Peyer's patch (tissue), 4 donors: ENCODE measurements around the gene GEN1. TPM values are rescaled to one million over a fixed set of nuclear protein-coding genes. Genes with fewer than 3 reads are reported as not detected.

Experiments used
- DNase-seq, 3 donors: peaks; one replicate each; pipeline ENCODE4 v3.0.0-alpha.2; 2017 to 2019
- H3K27ac ChIP-seq, 4 donors: fragments of 200-600 bp; sonication (generic); one replicate each; pipeline ENCODE4 v1.5.1; 2016 to 2019
- H3K27me3 ChIP-seq, 2 donors: fragments of 200-600 bp; sonication (generic); one replicate each; pipeline ENCODE4 v1.5.1; 2019
- H3K36me3 ChIP-seq, 3 donors: fragments of 200-600 bp; sonication (generic); one replicate each; pipeline ENCODE4 v1.5.1; 2016 to 2019
- H3K4me1 ChIP-seq, 4 donors: fragments of 200-600 bp; sonication (generic); one replicate each; pipeline ENCODE4 v1.5.1; 2016 to 2019
- H3K4me3 ChIP-seq, 4 donors: fragments of 200-600 bp; sonication (generic); 1 replicate in 3 of 4; 2 replicates in 1 of 4; pipeline ENCODE4 v1.5.1; 2016 to 2019; ENCODE audit warnings: mild to moderate bottlenecking in 1 of 4
- H3K9me3 ChIP-seq, 4 donors: fragments of 200-600 bp; sonication (generic); one replicate each; pipeline ENCODE4 v1.5.1; 2016 to 2019; ENCODE audit warnings: mild to moderate bottlenecking in 1 of 4
- CTCF ChIP-seq, 6 experiments: fragments of 450-650 bp in 4 of 6; fragments of 200-600 bp in 2 of 6; sonication (generic) in 1 of 6; IDR thresholded peaks; one replicate each; pipeline ENCODE4 v1.5.1; 2017 to 2019; ENCODE audit warnings: antibody characterized with exemption in 6 of 6, mild to moderate bottlenecking in 3 of 6, moderate library complexity in 1 of 6
- POLR2A ChIP-seq, 2 donors: fragments of 450-650 bp; IDR thresholded peaks; one replicate each; pipeline ENCODE4 v1.5.1; 2017; ENCODE audit warnings: antibody characterized with exemption in 2 of 2, mild to moderate bottlenecking in 2 of 2, moderate library complexity in 2 of 2
- total RNA-seq, 4 donors: library from RNA; depleted of rRNA; stranded (reverse); fragments of >200 nt; gene quantifications; one replicate each; pipeline ENCODE4 v1.1.0, GENCODE V29; 2016

GEN1 gene
- total RNA-seq, result 10 to 100 TPM; 16.8 to 40.2 (median 22.2) TPM

DNA sequence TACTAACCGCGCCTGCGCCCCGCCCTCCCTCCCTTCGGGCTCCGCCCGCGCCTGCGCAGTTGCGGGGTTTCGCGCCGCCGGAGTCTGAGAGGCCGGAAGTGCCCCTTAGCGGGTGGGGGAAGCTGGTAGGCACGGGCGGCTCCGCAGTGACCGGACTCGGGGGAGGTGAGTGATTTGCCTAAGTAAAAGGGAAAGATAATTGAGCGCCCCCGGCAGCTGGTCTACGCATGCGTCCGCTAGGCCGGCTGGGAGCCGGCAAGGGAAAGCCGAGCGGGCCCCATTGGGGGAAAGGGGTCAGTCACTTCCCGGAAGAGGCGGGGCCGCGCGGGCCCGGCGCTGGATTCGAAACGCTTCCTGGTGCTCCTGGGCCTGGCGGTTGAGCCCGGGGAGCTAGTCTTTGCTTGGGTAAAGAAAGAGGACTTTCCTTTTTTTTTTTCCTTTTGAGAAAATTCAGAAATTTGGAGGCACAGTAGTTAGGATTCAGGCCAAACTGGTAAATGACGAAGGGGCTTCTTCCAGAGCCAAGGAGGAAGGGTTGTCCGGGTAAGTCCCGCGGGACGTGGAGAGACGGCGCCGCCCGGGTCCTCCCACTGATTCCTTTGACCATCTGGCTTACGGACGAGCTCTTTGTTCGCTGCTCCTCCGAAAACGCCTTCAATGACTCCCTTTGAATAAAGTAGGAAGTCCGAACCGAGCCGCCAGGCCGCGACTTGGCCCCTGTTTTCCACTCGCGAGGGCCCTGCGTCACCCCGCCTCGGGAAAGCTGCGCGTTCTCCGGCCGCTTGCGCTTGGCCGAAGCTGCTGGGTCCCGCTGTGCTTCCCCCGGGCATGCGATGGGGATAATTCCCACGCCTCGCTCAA, at the start of gene GEN1, which contains the start of gene SMC6:
Gene GEN1 (plus strand): TSS at position 336 of the 861 bp plus-strand sequence. CDS start 5,806 bp downstream, outside the sequence.
Gene SMC6 (minus strand): TSS at position 8 of the 861 bp plus-strand sequence. CDS start 7,864 bp downstream, outside the sequence.
- H3K4me3 ChIP-seq, result peak within 1 kb of the TSS; percentile 67 to 98 (median 82)
- no peak for TF ChIP-seq CTCF (IDR thresholded peaks at IDR 0.05)
- TF ChIP-seq POLR2A (IDR thresholded peaks at IDR 0.05), result peak in 1 of 2 donors; percentile 9

GRCh38 chr2:17706845-17707244, 47.1 kb upstream of the GEN1 start:
- Histone ChIP-seq H3K27ac (no peak overlapping the region), H3K36me3 (peaks cover 0 to 54% (median 0%) of the 10 kb centered on the region in 3 donors), H3K9me3 (no peaks in the 10 kb centered on the region), H3K27me3 (no peaks in the 10 kb centered on the region), H3K4me1 (no peaks in the 10 kb centered on the region), H3K4me3 (no peak overlapping the region)
- TF ChIP-seq CTCF (IDR thresholded peaks at IDR 0.05), result no peak
- TF ChIP-seq POLR2A (IDR thresholded peaks at IDR 0.05), result no peak
- DNase-seq, result no peak

More for the DNA sequence above, at the start of gene GEN1, which contains the start of gene SMC6:
- H3K9me3 ChIP-seq, result no peaks in the 10 kb centered on the region
- peak within 1 kb of the TSS; percentile 91 to 96 (median 94) for H3K27ac ChIP-seq
- H3K27me3 ChIP-seq, result no peaks in the 10 kb centered on the region
- peak; percentile 86 to 96 (median 94) for DNase-seq
- H3K4me1 ChIP-seq, result peaks cover 0 to 23% (median 0%) of the 10 kb centered on the region in 4 donors
- H3K36me3 ChIP-seq, result no peaks in the 10 kb centered on the region

DNA sequence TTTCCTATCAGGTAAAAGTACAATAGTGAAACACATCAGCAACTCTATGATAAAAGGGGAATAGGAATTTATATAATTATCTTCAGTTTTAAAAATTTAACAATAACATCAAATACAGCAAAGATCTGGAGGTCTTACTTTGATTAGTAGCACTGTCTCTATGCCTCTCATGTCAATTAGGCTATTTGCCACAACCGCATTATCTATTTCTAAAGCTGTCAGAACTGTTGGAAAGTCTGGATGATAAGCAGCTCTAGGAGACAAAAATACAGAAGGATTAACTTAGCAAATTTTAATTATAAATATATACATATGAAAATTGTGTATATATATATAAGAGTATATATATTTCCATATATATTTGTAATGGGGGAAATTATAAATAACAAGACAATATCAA, 45.4 kb upstream of the GEN1 start:
- Histone ChIP-seq H3K4me1 (no peaks in the 10 kb centered on the region), H3K36me3 (peaks cover 0 to 53% (median 0%) of the 10 kb centered on the region in 3 donors), H3K9me3 (no peaks in the 10 kb centered on the region), H3K27me3 (no peaks in the 10 kb centered on the region), H3K4me3 (no peak overlapping the region), H3K27ac (no peak overlapping the region)
- DNase-seq, result no peak
- no peak for TF ChIP-seq POLR2A (IDR thresholded peaks at IDR 0.05)
- TF ChIP-seq CTCF (IDR thresholded peaks at IDR 0.05), result no peak

DNA sequence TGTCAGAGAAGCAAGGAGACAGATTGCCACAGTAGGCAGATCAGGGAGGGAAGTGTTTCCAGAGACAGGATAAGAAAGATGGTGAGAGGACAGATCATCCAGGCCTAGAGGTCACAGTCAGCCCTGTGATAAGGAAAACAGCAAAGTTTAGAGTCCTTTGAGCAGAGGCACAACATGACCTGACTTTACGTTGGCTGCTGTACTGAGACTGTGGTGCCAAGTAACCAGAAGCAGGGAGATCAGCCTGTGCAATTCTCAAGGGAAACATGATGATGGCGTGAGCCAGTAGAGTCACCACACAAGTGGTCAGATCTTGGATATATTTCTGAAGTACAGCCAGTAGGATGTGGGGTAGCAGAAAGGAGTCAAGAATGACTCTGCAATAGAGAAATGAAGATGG, 44.0 kb upstream of the GEN1 start:
- no peak for TF ChIP-seq POLR2A (IDR thresholded peaks at IDR 0.05)
- no peak for TF ChIP-seq CTCF (IDR thresholded peaks at IDR 0.05)
- peaks cover 0 to 56% (median 0%) of the 10 kb centered on the region in 3 donors for H3K36me3 ChIP-seq

GRCh38 chr2:17710547-17711248, 43.2 kb upstream of the GEN1 start:
- Histone ChIP-seq H3K27ac (no peak overlapping the region), H3K27me3 (no peaks in the 10 kb centered on the region), H3K9me3 (no peaks in the 10 kb centered on the region), H3K36me3 (peaks cover 0 to 52% (median 0%) of the 10 kb centered on the region in 3 donors), H3K4me1 (no peaks in the 10 kb centered on the region), H3K4me3 (no peak overlapping the region)
- TF ChIP-seq CTCF (IDR thresholded peaks at IDR 0.05), result no peak
- TF ChIP-seq POLR2A (IDR thresholded peaks at IDR 0.05), result no peak
- DNase-seq, result no peak

More for the DNA sequence above, 44.0 kb upstream of the GEN1 start:
- Histone ChIP-seq H3K4me3 (no peak overlapping the region), H3K27me3 (no peaks in the 10 kb centered on the region), H3K27ac (no peak overlapping the region), H3K4me1 (no peaks in the 10 kb centered on the region), H3K9me3 (no peaks in the 10 kb centered on the region)
- no peak for DNase-seq
